ENCODE results near the gene KLHL26. TPM values are rescaled to one million over a fixed set of nuclear protein-coding genes. Genes with fewer than 3 reads are reported as not detected.

The KLHL26 gene
- total and polyA plus RNA-seq, 9 of the 15 experiments (the other 6 are each of a cell fraction or from before 2014, with no cell fraction given): 0.13 to 13.3 (median 1.4) TPM

DNA sequence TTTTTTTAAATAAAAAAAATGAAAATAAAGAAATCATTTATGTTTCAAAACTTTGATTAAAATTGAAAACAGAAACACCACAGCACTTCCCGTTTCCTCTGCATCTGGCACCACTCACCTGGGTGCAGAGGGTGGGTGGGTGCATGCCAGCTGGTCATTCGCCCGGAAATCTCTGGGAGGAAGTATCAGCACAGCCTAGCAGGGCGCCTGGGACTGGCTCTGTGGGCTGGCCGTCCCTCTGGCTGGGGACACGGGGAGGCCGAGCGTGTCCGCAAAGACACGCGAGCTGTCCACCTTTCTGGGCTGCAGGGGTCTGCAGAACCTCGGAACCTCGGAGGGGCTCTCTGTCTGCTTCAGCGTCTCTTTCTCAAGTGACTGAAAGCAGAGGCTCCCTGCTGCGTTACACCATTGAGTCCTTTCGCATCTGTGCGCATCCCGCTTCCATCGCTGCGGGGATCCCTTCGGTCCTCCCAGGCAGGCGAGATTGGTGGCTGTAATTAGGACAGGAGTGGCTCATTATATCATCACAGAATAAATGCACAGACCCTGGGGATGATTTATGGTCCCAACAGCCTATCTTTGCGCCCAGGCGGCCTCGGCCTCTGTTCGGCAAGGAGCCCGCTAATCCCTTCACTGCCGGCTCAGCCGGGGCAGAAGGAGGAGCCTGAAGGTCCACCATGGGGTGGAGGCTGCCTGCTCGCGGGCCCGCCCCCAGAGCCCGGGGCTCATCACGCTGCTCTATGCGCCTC, 63.8 kb downstream of the KLHL26 start (continued):
- TF ChIP-seq CHD7 (IDR thresholded peaks at IDR 0.05; ENCODE audit: low read depth, low read length) (no peak), SP2 (IDR thresholded peaks at IDR 0.05; ENCODE audit: extremely low read depth, low read depth, low read length, poor library complexity, severe bottlenecking) (no peak), ATF3 (IDR thresholded peaks at IDR 0.05) (no peak), ATF3 (CRISPR knock-in tag; conservative IDR thresholded peaks at IDR 0.05) (no peak), SRSF7 (optimal IDR thresholded peaks at IDR 0.05; ENCODE audit: low read depth, low read length) (no peak), TCFL5 (CRISPR knock-in tag; conservative IDR thresholded peaks at IDR 0.05) (no peak), TEAD4 (IDR thresholded peaks at IDR 0.05; ENCODE audit: low read length) (peak; percentile 87), TEAD4 (CRISPR knock-in tag; IDR thresholded peaks at IDR 0.05; ENCODE audit: borderline replicate concordance) (no peak), NEUROD1 (IDR thresholded peaks at IDR 0.05; ENCODE audit: borderline replicate concordance, low read depth, low read length, partially characterized antibody) (no peak), POU5F1 (IDR thresholded peaks at IDR 0.05; ENCODE audit: borderline replicate concordance, low read depth, low read length, partially characterized antibody) (no peak), POLR2AphosphoS2 (IDR thresholded peaks at IDR 0.05; ENCODE audit: low read length) (no peak)
